Measurements from ENCODE around the gene TNRC6C.
"Not testable (repeated sequence)": the region's sequence is repeated elsewhere in the genome, so short reads cannot be mapped to it uniquely, and the experiment has no call there.

The TNRC6C gene

GRCh38 chr17:78128551-78129350 lies 170.2 kb downstream of the TNRC6C start, which contains the start of gene TMC6:
TSS of gene TMC6 (minus strand) at chr17:78128755. CDS start at chr17:78126832, 1,923 bp downstream.
- peak; percentile 17 to 26 for ATAC-seq

- no peak for ATAC-seq
Measured at GRCh38 chr17:78129351-78130089, 171.0 kb downstream of the TNRC6C start.

GRCh38 chr17:78130090-78130436 lies 171.6 kb downstream of the TNRC6C start:
- ATAC-seq = no peak

- ATAC-seq = peak; percentile 24 to 32
Measured at GRCh38 chr17:78130437-78131101, 172.1 kb downstream of the TNRC6C start, which contains the start of gene TMC8. TSS of gene TMC8 (plus strand) at chr17:78130771. CDS start at chr17:78131589, 818 bp downstream.

GRCh38 chr17:78131172-78132083 lies 172.9 kb downstream of the TNRC6C start:
- ATAC-seq = peak; percentile 6 to 20

GRCh38 chr17:78132084-78132676 lies 173.7 kb downstream of the TNRC6C start:
- peak; percentile 4 to 9 for ATAC-seq

- no peak for ATAC-seq
Measured at GRCh38 chr17:78132767-78133178, 174.3 kb downstream of the TNRC6C start.

- no peak for ATAC-seq
Measured at GRCh38 chr17:78133179-78133951, 174.9 kb downstream of the TNRC6C start.

- peak; percentile 30 to 46 for ATAC-seq
Measured at GRCh38 chr17:78133971-78134898, 175.7 kb downstream of the TNRC6C start.

GRCh38 chr17:78134899-78135385 lies 176.4 kb downstream of the TNRC6C start:
- no peak for ATAC-seq

GRCh38 chr17:78135858-78136500 lies 177.5 kb downstream of the TNRC6C start:
- ATAC-seq = no peak

- peak in 1 of 2 donors; percentile 6 for ATAC-seq
Measured at GRCh38 chr17:78137392-78138203, 179.1 kb downstream of the TNRC6C start.

GRCh38 chr17:78138204-78139060 lies 179.9 kb downstream of the TNRC6C start:
- no peak for ATAC-seq

GRCh38 chr17:78139861-78140168 lies 181.3 kb downstream of the TNRC6C start:
- ATAC-seq = not testable (repeated sequence)

- peak; percentile 85 to 88 for ATAC-seq
Measured at GRCh38 chr17:78140169-78141051, 181.9 kb downstream of the TNRC6C start.

- no peak for ATAC-seq
Measured at GRCh38 chr17:78141437-78142118, 183.1 kb downstream of the TNRC6C start.

Measured in activated CD4-positive, CD25-positive, alpha-beta regulatory T cell treated with anti-CD3 and anti-CD28 coated beads, Interleukin-2, amount 50 U/mL, for 24 hours (primary cell).